ENCODE results near the gene PRRG2. TPM values are rescaled to one million over a fixed set of nuclear protein-coding genes. Genes with fewer than 3 reads are reported as not detected.
"Not testable (repeated sequence)": the region's sequence is repeated elsewhere in the genome, so short reads cannot be mapped to it uniquely, and the experiment has no call there.

The PRRG2 gene
- total and polyA plus RNA-seq, 8 donors = 6.5 to 15.9 (median 8.5) TPM

GRCh38 chr19:49615861-49616260 is 34.7 kb downstream of the PRRG2 start:
- no peaks in the 10 kb centered on the region for H3K9me3 ChIP-seq
- H3K36me3 ChIP-seq = peaks cover 0 to 19% (median 14%) of the 10 kb centered on the region in 3 donors
- intact Hi-C loops (cut with DNase I) = no loop called here
- no peak overlapping the region for H3K27ac ChIP-seq
- no peaks in the 10 kb centered on the region for H3K27me3 ChIP-seq
- DNase-seq = no peak
- 96 to 97% methylated on average over 22 to 23 of the region's 23 CpGs for WGBS, 2 donors
- H3K4me1 ChIP-seq = no peaks in the 10 kb centered on the region
- H3K4me3 ChIP-seq = no peak overlapping the region
- ATAC-seq = no peak
- FAIRE-seq = no peak
- TF ChIP-seq CTCF (IDR thresholded peaks at IDR 0.05) = no peak

GRCh38 chr19:49616532-49616931 is 35.4 kb downstream of the PRRG2 start:
- Histone ChIP-seq H3K9me3 (no peaks in the 10 kb centered on the region), H3K27ac (no peak overlapping the region), H3K27me3 (no peaks in the 10 kb centered on the region), H3K4me1 (no peaks in the 10 kb centered on the region), H3K4me3 (no peak overlapping the region), H3K36me3 (peaks cover 0 to 21% (median 15%) of the 10 kb centered on the region in 3 donors)
- intact Hi-C loops (cut with DNase I) = no loop called here
- no peak for ATAC-seq
- no peak for DNase-seq
- no peak for TF ChIP-seq CTCF (IDR thresholded peaks at IDR 0.05)
- WGBS, 2 donors = 97 to 99% methylated on average over 7 of the region's 7 CpGs
- no peak for FAIRE-seq

- H3K9me3 ChIP-seq = no peaks in the 10 kb centered on the region
- ATAC-seq (no peak), FAIRE-seq (no peak), DNase-seq (no peak)
- H3K27ac ChIP-seq = no peak overlapping the region
- H3K4me1 ChIP-seq = no peaks in the 10 kb centered on the region
- TF ChIP-seq CTCF (IDR thresholded peaks at IDR 0.05) = no peak
- H3K36me3 ChIP-seq = peaks cover 0 to 22% (median 18%) of the 10 kb centered on the region in 3 donors
- intact Hi-C loops (cut with DNase I) = no loop called here
- WGBS, 2 donors = 93 to 95% methylated on average over 7 of the region's 7 CpGs
- H3K4me3 ChIP-seq = no peak overlapping the region
- H3K27me3 ChIP-seq = no peaks in the 10 kb centered on the region
Measured at GRCh38 chr19:49616945-49617344, 35.8 kb downstream of the PRRG2 start.

- H3K9me3 ChIP-seq; ATAC-seq; FAIRE-seq; intact Hi-C loops (cut with DNase I); H3K4me1 ChIP-seq; H3K27me3 ChIP-seq; DNase-seq; H3K27ac ChIP-seq; H3K4me3 ChIP-seq: not testable (repeated sequence)
- 92 to 93% methylated on average over 13 of the region's 13 CpGs for WGBS, 2 donors
- H3K36me3 ChIP-seq = peaks cover 0 to 22% (median 18%) of the 10 kb centered on the region in 3 donors
Measured at GRCh38 chr19:49617860-49618259, 36.7 kb downstream of the PRRG2 start.

- 88 to 89% methylated on average over 25 to 27 of the region's 27 CpGs for WGBS, 2 donors
Measured at GRCh38 chr19:49624967-49625910, 44.1 kb downstream of the PRRG2 start.

More at GRCh38 chr19:49624967-49625910, 44.1 kb downstream of the PRRG2 start:
- FAIRE-seq (no peak), ATAC-seq (peak in 2 of 4 donors; percentile 8 to 20), DNase-seq (peak in 1 of 6 donors; percentile 75)
- H3K27ac ChIP-seq = no peak overlapping the region
- no peaks in the 10 kb centered on the region for H3K4me1 ChIP-seq
- no peaks in the 10 kb centered on the region for H3K9me3 ChIP-seq
- no peak overlapping the region for H3K4me3 ChIP-seq
- peaks cover 0 to 4% (median 4%) of the 10 kb centered on the region in 3 donors for H3K36me3 ChIP-seq
- intact Hi-C loops (cut with DNase I) = no loop called here
- TF ChIP-seq CTCF (IDR thresholded peaks at IDR 0.05) = no peak
- H3K27me3 ChIP-seq = no peaks in the 10 kb centered on the region

Data from pancreas (tissue), 10 donors.